ENCODE results near the gene PPP1R12B.

The PPP1R12B gene

GRCh38 chr1:202585590-202585933 is 237.1 kb downstream of the PPP1R12B start:
- no peak overlapping the region for H3K4me3 ChIP-seq (ENCODE audit: low read depth, low read length)
- TF ChIP-seq CTCF (IDR thresholded peaks at IDR 0.05; ENCODE audit: control insufficient read depth, extremely low read depth, insufficient read depth): no peak
- DNase-seq (ENCODE audit: low read depth): no peak

GRCh38 chr1:202586018-202586821 is 237.7 kb downstream of the PPP1R12B start:
- TF ChIP-seq CTCF (IDR thresholded peaks at IDR 0.05; ENCODE audit: control insufficient read depth, extremely low read depth, insufficient read depth): no peak
- DNase-seq (ENCODE audit: low read depth): no peak
- no peak overlapping the region for H3K4me3 ChIP-seq (ENCODE audit: low read depth, low read length)

GRCh38 chr1:202586871-202587270 is 238.4 kb downstream of the PPP1R12B start:
- no peak for TF ChIP-seq CTCF (IDR thresholded peaks at IDR 0.05; ENCODE audit: control insufficient read depth, extremely low read depth, insufficient read depth)
- H3K4me3 ChIP-seq (ENCODE audit: low read depth, low read length): no peak overlapping the region
- DNase-seq (ENCODE audit: low read depth): no peak

- no peak overlapping the region for H3K4me3 ChIP-seq (ENCODE audit: low read depth, low read length)
- no peak for TF ChIP-seq CTCF (IDR thresholded peaks at IDR 0.05; ENCODE audit: control insufficient read depth, extremely low read depth, insufficient read depth)
- no peak for DNase-seq (ENCODE audit: low read depth)
Measured at GRCh38 chr1:202587859-202588485, 239.5 kb downstream of the PPP1R12B start.

- H3K4me3 ChIP-seq (ENCODE audit: low read depth, low read length): no peak overlapping the region
- DNase-seq (ENCODE audit: low read depth): no peak
- TF ChIP-seq CTCF (IDR thresholded peaks at IDR 0.05; ENCODE audit: control insufficient read depth, extremely low read depth, insufficient read depth): no peak
Measured at GRCh38 chr1:202588503-202589189, 240.1 kb downstream of the PPP1R12B start.

GRCh38 chr1:202589190-202589930 is 240.9 kb downstream of the PPP1R12B start:
- H3K4me3 ChIP-seq (ENCODE audit: low read depth, low read length): no peak overlapping the region
- no peak for TF ChIP-seq CTCF (IDR thresholded peaks at IDR 0.05; ENCODE audit: control insufficient read depth, extremely low read depth, insufficient read depth)
- no peak for DNase-seq (ENCODE audit: low read depth)

Measured in LNCaP clone FGC (cell line).